GM19452 (cell line): ENCODE results near the gene SIK3.

Source experiments
- ATAC-seq: cut with Tn5 transposase; IDR thresholded peaks from one replicate; pipeline ENCODE4 v1.9.1; 2021; ENCODE audit not compliant: unreplicated experiment

Gene SIK3

GRCh38 chr11:116973270-116973669 is 125.0 kb downstream of the SIK3 start:
- ATAC-seq: no peak

- no peak for ATAC-seq
Observed at GRCh38 chr11:116972691-116973090, 125.5 kb downstream of the SIK3 start.

GRCh38 chr11:116970485-116971292 is 127.5 kb downstream of the SIK3 start:
- no peak for ATAC-seq

- no peak for ATAC-seq
Observed at GRCh38 chr11:116969694-116970093, 128.5 kb downstream of the SIK3 start.

- ATAC-seq: no peak
Observed at GRCh38 chr11:116964269-116964668, 134.0 kb downstream of the SIK3 start.

GRCh38 chr11:116963813-116964212 is 134.4 kb downstream of the SIK3 start:
- no peak for ATAC-seq

GRCh38 chr11:116962108-116962507 is 136.1 kb downstream of the SIK3 start:
- ATAC-seq: no peak

GRCh38 chr11:116960930-116961329 is 137.3 kb downstream of the SIK3 start:
- ATAC-seq: no peak

GRCh38 chr11:116958246-116958645 is 140.0 kb downstream of the SIK3 start:
- no peak for ATAC-seq

GRCh38 chr11:116955949-116956348 is 142.3 kb downstream of the SIK3 start:
- no peak for ATAC-seq

GRCh38 chr11:116955548-116955947 is 142.7 kb downstream of the SIK3 start:
- ATAC-seq: no peak

- no peak for ATAC-seq
Observed at GRCh38 chr11:116953530-116954285, 144.5 kb downstream of the SIK3 start.

GRCh38 chr11:116951762-116952161 is 146.5 kb downstream of the SIK3 start:
- no peak for ATAC-seq

- ATAC-seq: no peak
Observed at GRCh38 chr11:116950210-116950609, 148.0 kb downstream of the SIK3 start.

GRCh38 chr11:116948391-116948790 is 149.8 kb downstream of the SIK3 start:
- ATAC-seq: no peak

GRCh38 chr11:116946414-116946813 is 151.8 kb downstream of the SIK3 start:
- no peak for ATAC-seq

GRCh38 chr11:116939499-116939898 is 158.7 kb downstream of the SIK3 start:
- no peak for ATAC-seq

GRCh38 chr11:116938471-116939070 is 159.7 kb downstream of the SIK3 start:
- no peak for ATAC-seq

GRCh38 chr11:116936754-116937446 is 161.3 kb downstream of the SIK3 start:
- ATAC-seq: no peak

GRCh38 chr11:116935514-116935913 is 162.7 kb downstream of the SIK3 start:
- ATAC-seq: no peak

GRCh38 chr11:116935089-116935488 is 163.1 kb downstream of the SIK3 start:
- no peak for ATAC-seq
